Activated CD4-positive, alpha-beta T cell treated with anti-CD3 and anti-CD28 coated beads for 36 hours (primary cell): ENCODE results near the gene GNG12. TPM values are rescaled to one million over a fixed set of nuclear protein-coding genes. Genes with fewer than 3 reads are reported as not detected.

Experiments
- ATAC-seq: fragments of 200-7000 bp; cut with Tn5 transposase; one replicate; pipeline ENCODE4 v1.10.0; 2021; ENCODE audit warnings: mild to moderate bottlenecking, moderate library complexity
- CTCF ChIA-PET: fragments of 350-600 bp; sonication (Branson Sonifier 250); formaldehyde crosslinking; loops from one replicate; lab custom pipeline; 2021; ENCODE audit warnings: antibody characterized with exemption; lab: Charles Lee
- POLR2A ChIA-PET: fragments of 350-600 bp; sonication (Branson Sonifier 250); formaldehyde crosslinking; loops from one replicate; lab custom pipeline; 2021; ENCODE audit warnings: antibody characterized with exemption, inconsistent platforms; lab: Charles Lee
- DNase-seq: peaks from one replicate; pipeline ENCODE4 v3.0.0-alpha.2; 2020
- H3K27ac Mint-ChIP-seq: one replicate; pipeline ENCODE4 v1.8.0; 2021; ENCODE audit warnings: mixed read lengths
- H3K27me3 Mint-ChIP-seq: one replicate; pipeline ENCODE4 v1.8.0; 2021; ENCODE audit warnings: mixed read lengths
- H3K36me3 Mint-ChIP-seq: one replicate; pipeline ENCODE4 v1.8.0; 2021; ENCODE audit warnings: low read depth, mixed read lengths
- H3K4me1 Mint-ChIP-seq: one replicate; pipeline ENCODE4 v1.8.0; 2021; ENCODE audit warnings: mixed read lengths
- H3K4me3 Mint-ChIP-seq: one replicate; pipeline ENCODE4 v1.8.0; 2021; ENCODE audit warnings: mild to moderate bottlenecking, moderate library complexity, mixed read lengths
- H3K9me3 Mint-ChIP-seq: one replicate; pipeline ENCODE4 v1.8.0; 2021; ENCODE audit warnings: low read depth, mixed read lengths
- intact Hi-C, 2 experiments: fragments of 100-400 bp; cut with DNase I in 1 of 2; cut with micrococcal nuclease in 1 of 2; formaldehyde crosslinking; loops; one replicate each; pipeline versions ENCODE4 v1.14.2 to v1.15.1; 2022 to 2024; cut with DNase I, micrococcal nuclease
- total RNA-seq, 2 experiments: library from RNA; stranded (reverse); gene quantifications; one replicate each; pipeline ENCODE4 v1.2.3, GENCODE V29; 2021

Gene GNG12
- total RNA-seq, 2 experiments from 2014 or later, result 0.07 to 0.11 TPM

- no peak for ATAC-seq
- CTCF ChIA-PET, result interaction anchor here (0.7 to 1.5 kb wide), 6 partner anchors 16 to 189 kb away, joined by 3 to 9 read pairs (median 3); no protein-coding TSS in a partner anchor
Measured at GRCh38 chr1:67721112-67721511, 112.2 kb downstream of the GNG12 start.

GRCh38 chr1:67719329-67720196 lies 113.7 kb downstream of the GNG12 start:
- H3K36me3 Mint-ChIP-seq, result no peaks in the 10 kb centered on the region
- H3K27ac Mint-ChIP-seq, result no peak overlapping the region
- no peak overlapping the region for H3K4me3 Mint-ChIP-seq
- H3K4me1 Mint-ChIP-seq, result no peaks in the 10 kb centered on the region
- H3K9me3 Mint-ChIP-seq, result no peaks in the 10 kb centered on the region
- no peak for DNase-seq
- ATAC-seq, result no peak
- POLR2A ChIA-PET, result no interaction called here
- intact Hi-C loops, result no loop called here
- CTCF ChIA-PET, result interaction anchor here (0.7 to 1.6 kb wide), 4 partner anchors 17 to 41 kb away, joined by 3 to 9 read pairs (median 4); no protein-coding TSS in a partner anchor
- H3K27me3 Mint-ChIP-seq, result no peaks in the 10 kb centered on the region

More at GRCh38 chr1:67721112-67721511, 112.2 kb downstream of the GNG12 start:
- intact Hi-C loops, result no loop called here
- Mint-ChIP-seq H3K9me3 (no peaks in the 10 kb centered on the region), H3K4me3 (no peak overlapping the region), H3K4me1 (peaks cover 5% of the 10 kb centered on the region), H3K36me3 (no peaks in the 10 kb centered on the region), H3K27ac (no peak overlapping the region), H3K27me3 (no peaks in the 10 kb centered on the region)
- DNase-seq, result no peak
- POLR2A ChIA-PET, result no interaction called here

- DNase-seq (no peak), ATAC-seq (no peak)
- POLR2A ChIA-PET, result no interaction called here
- Mint-ChIP-seq H3K27me3 (no peaks in the 10 kb centered on the region), H3K4me3 (no peak overlapping the region), H3K36me3 (no peaks in the 10 kb centered on the region), H3K9me3 (no peaks in the 10 kb centered on the region), H3K27ac (no peak overlapping the region), H3K4me1 (no peaks in the 10 kb centered on the region)
- intact Hi-C loops, result no loop called here
- CTCF ChIA-PET, result interaction anchor here (0.8 kb wide), 1 partner anchor 10 kb away, joined by 3 read pairs; no protein-coding TSS in a partner anchor
Measured at GRCh38 chr1:67717876-67718275, 115.4 kb downstream of the GNG12 start.

- Mint-ChIP-seq H3K36me3 (no peaks in the 10 kb centered on the region), H3K4me3 (no peak overlapping the region), H3K4me1 (no peaks in the 10 kb centered on the region), H3K27ac (no peak overlapping the region), H3K9me3 (no peaks in the 10 kb centered on the region), H3K27me3 (no peaks in the 10 kb centered on the region)
- intact Hi-C loops, result no loop called here
- CTCF ChIA-PET, result interaction anchor here (0.8 kb wide), 1 partner anchor 12 kb away, joined by 3 read pairs; no protein-coding TSS in a partner anchor
- POLR2A ChIA-PET, result no interaction called here
- ATAC-seq (no peak), DNase-seq (no peak)
Measured at GRCh38 chr1:67716800-67717199, 116.5 kb downstream of the GNG12 start.

GRCh38 chr1:67715819-67716218 lies 117.4 kb downstream of the GNG12 start:
- ChIA-PET CTCF (interaction anchor here (0.6 kb wide), 1 partner anchor 154 kb away, joined by 3 read pairs; no protein-coding TSS in a partner anchor), POLR2A (interaction anchor here (1.2 kb wide), 1 partner anchor 29 kb away, joined by 3 read pairs; no protein-coding TSS in a partner anchor)

GRCh38 chr1:67713057-67713846 lies 120.0 kb downstream of the GNG12 start:
- Mint-ChIP-seq H3K4me3 (no peak overlapping the region), H3K27ac (no peak overlapping the region), H3K27me3 (no peaks in the 10 kb centered on the region), H3K36me3 (no peaks in the 10 kb centered on the region), H3K9me3 (no peaks in the 10 kb centered on the region), H3K4me1 (no peaks in the 10 kb centered on the region)
- CTCF ChIA-PET, result interaction anchor here (0.7 to 1.5 kb wide), 3 partner anchors 11 to 180 kb away, joined by 3 to 4 read pairs (median 3); partner anchors contain the start of gene GADD45A
- ATAC-seq (no peak), DNase-seq (no peak)
- POLR2A ChIA-PET, result no interaction called here
- intact Hi-C loops, result no loop called here

More at GRCh38 chr1:67715819-67716218, 117.4 kb downstream of the GNG12 start:
- Mint-ChIP-seq H3K4me3 (no peak overlapping the region), H3K27me3 (no peaks in the 10 kb centered on the region), H3K9me3 (no peaks in the 10 kb centered on the region), H3K4me1 (no peaks in the 10 kb centered on the region), H3K36me3 (no peaks in the 10 kb centered on the region), H3K27ac (no peak overlapping the region)
- intact Hi-C loops, result no loop called here
- ATAC-seq (no peak), DNase-seq (no peak)

GRCh38 chr1:67711855-67712212 lies 121.4 kb downstream of the GNG12 start:
- H3K27me3 Mint-ChIP-seq, result no peaks in the 10 kb centered on the region
- ChIA-PET POLR2A (no interaction called here), CTCF (interaction anchor here (0.6 to 1.5 kb wide), 2 partner anchors 54 to 150 kb away, joined by 5 to 6 read pairs; no protein-coding TSS in a partner anchor)
- no peak overlapping the region for H3K27ac Mint-ChIP-seq
- DNase-seq (no peak), ATAC-seq (no peak)
- no peaks in the 10 kb centered on the region for H3K4me1 Mint-ChIP-seq
- H3K36me3 Mint-ChIP-seq, result no peaks in the 10 kb centered on the region
- intact Hi-C loops, result no loop called here
- no peak overlapping the region for H3K4me3 Mint-ChIP-seq
- no peaks in the 10 kb centered on the region for H3K9me3 Mint-ChIP-seq

- H3K27me3 Mint-ChIP-seq, result no peaks in the 10 kb centered on the region
Measured at GRCh38 chr1:67711158-67711854, 122.0 kb downstream of the GNG12 start.

GRCh38 chr1:67710417-67710816 lies 122.8 kb downstream of the GNG12 start:
- no peaks in the 10 kb centered on the region for H3K36me3 Mint-ChIP-seq
- no peaks in the 10 kb centered on the region for H3K27me3 Mint-ChIP-seq
- H3K4me3 Mint-ChIP-seq, result no peak overlapping the region
- no peaks in the 10 kb centered on the region for H3K9me3 Mint-ChIP-seq
- intact Hi-C loops, result no loop called here
- no peak overlapping the region for H3K27ac Mint-ChIP-seq
- CTCF ChIA-PET, result interaction anchor here (0.5 to 0.6 kb wide), 2 partner anchors 149 to 1261 kb away, joined by 3 to 4 read pairs; no protein-coding TSS in a partner anchor
- no peak for ATAC-seq
- no peaks in the 10 kb centered on the region for H3K4me1 Mint-ChIP-seq
- POLR2A ChIA-PET, result no interaction called here
- DNase-seq, result no peak

More at GRCh38 chr1:67711158-67711854, 122.0 kb downstream of the GNG12 start:
- Mint-ChIP-seq H3K4me3 (no peak overlapping the region), H3K27ac (no peak overlapping the region), H3K36me3 (no peaks in the 10 kb centered on the region), H3K4me1 (no peaks in the 10 kb centered on the region), H3K9me3 (no peaks in the 10 kb centered on the region)
- intact Hi-C loops, result no loop called here
- ATAC-seq (no peak), DNase-seq (no peak)
- ChIA-PET CTCF (interaction anchor here (0.8 to 1.5 kb wide), 2 partner anchors 150 to 178 kb away, joined by 4 to 6 read pairs; no protein-coding TSS in a partner anchor), POLR2A (no interaction called here)

- no peak overlapping the region for H3K4me3 Mint-ChIP-seq
- ATAC-seq (no peak), DNase-seq (no peak)
- ChIA-PET POLR2A (no interaction called here), CTCF (no interaction called here)
- intact Hi-C loops, result no loop called here
- no peak overlapping the region for H3K27ac Mint-ChIP-seq
- H3K9me3 Mint-ChIP-seq, result no peaks in the 10 kb centered on the region
- no peaks in the 10 kb centered on the region for H3K27me3 Mint-ChIP-seq
- H3K4me1 Mint-ChIP-seq, result no peaks in the 10 kb centered on the region
- H3K36me3 Mint-ChIP-seq, result no peaks in the 10 kb centered on the region
Measured at GRCh38 chr1:67708606-67709005, 124.7 kb downstream of the GNG12 start.
